ENCODE results near the gene STAM. TPM values are rescaled to one million over a fixed set of nuclear protein-coding genes. Genes with fewer than 3 reads are reported as not detected.

Gene STAM
- total RNA-seq, 1 donor from 2014 or later = 16.0 TPM

- Histone ChIP-seq H3K36me3 (peaks cover 0 to 4% of the 10 kb centered on the region in 2 donors), H3K27me3 (no peaks in the 10 kb centered on the region), H3K9me3 (no peaks in the 10 kb centered on the region), H3K27ac (no peak overlapping the region), H3K4me3 (no peak overlapping the region), H3K4me1 (peaks cover 22% of the 10 kb centered on the region)
- TF ChIP-seq CTCF (IDR thresholded peaks at IDR 0.05) = no peak
- no peak for TF ChIP-seq POLR2A (IDR thresholded peaks at IDR 0.05)
- TF ChIP-seq POLR2AphosphoS5 (IDR thresholded peaks at IDR 0.05; ENCODE audit: insufficient read depth in 1 of 2, low read depth in 1 of 2) = no peak
- DNase-seq (ENCODE audit: extremely low spot score in 2 of 2) = no peak
- intact Hi-C loops (cut with DNase I) = no loop called here
These were observed 13.2 kb downstream of the STAM start for GRCh38 chr10:17657103-17657500.

GRCh38 chr10:17659365-17659764 is 15.4 kb downstream of the STAM start:
- Histone ChIP-seq H3K4me3 (no peak overlapping the region), H3K27ac (no peak overlapping the region), H3K4me1 (peaks cover 22% of the 10 kb centered on the region), H3K27me3 (no peaks in the 10 kb centered on the region), H3K9me3 (no peaks in the 10 kb centered on the region), H3K36me3 (no peaks in the 10 kb centered on the region)
- no peak for TF ChIP-seq POLR2AphosphoS5 (IDR thresholded peaks at IDR 0.05; ENCODE audit: insufficient read depth in 1 of 2, low read depth in 1 of 2)
- no peak for TF ChIP-seq CTCF (IDR thresholded peaks at IDR 0.05)
- TF ChIP-seq POLR2A (IDR thresholded peaks at IDR 0.05) = no peak
- intact Hi-C loops (cut with DNase I) = no loop called here
- DNase-seq (ENCODE audit: extremely low spot score in 2 of 2) = no peak

- TF ChIP-seq POLR2AphosphoS5 (IDR thresholded peaks at IDR 0.05; ENCODE audit: insufficient read depth in 1 of 2, low read depth in 1 of 2) (no peak), POLR2A (IDR thresholded peaks at IDR 0.05) (no peak), CTCF (IDR thresholded peaks at IDR 0.05) (no peak)
- Histone ChIP-seq H3K4me1 (peaks cover 22% of the 10 kb centered on the region), H3K36me3 (no peaks in the 10 kb centered on the region), H3K27me3 (no peaks in the 10 kb centered on the region), H3K9me3 (no peaks in the 10 kb centered on the region), H3K27ac (no peak overlapping the region), H3K4me3 (no peak overlapping the region)
- intact Hi-C loops (cut with DNase I) = no loop called here
- DNase-seq (ENCODE audit: extremely low spot score in 2 of 2) = no peak
These were observed 17.0 kb downstream of the STAM start for GRCh38 chr10:17660921-17661320.

- H3K36me3 ChIP-seq = no peaks in the 10 kb centered on the region
- intact Hi-C loops (cut with DNase I) = no loop called here
- DNase-seq (ENCODE audit: extremely low spot score in 2 of 2) = no peak
- H3K4me3 ChIP-seq = no peak overlapping the region
- peaks cover 24% of the 10 kb centered on the region for H3K4me1 ChIP-seq
- TF ChIP-seq CTCF (IDR thresholded peaks at IDR 0.05) (no peak), POLR2AphosphoS5 (IDR thresholded peaks at IDR 0.05; ENCODE audit: insufficient read depth in 1 of 2, low read depth in 1 of 2) (no peak), POLR2A (IDR thresholded peaks at IDR 0.05) (no peak)
- H3K27me3 ChIP-seq = no peaks in the 10 kb centered on the region
- H3K27ac ChIP-seq = peak overlapping the region; percentile 4
- H3K9me3 ChIP-seq = no peaks in the 10 kb centered on the region
These were observed 17.6 kb downstream of the STAM start for GRCh38 chr10:17661510-17661909.

- intact Hi-C loops (cut with DNase I) = no loop called here
- no peaks in the 10 kb centered on the region for H3K27me3 ChIP-seq
- H3K27ac ChIP-seq = no peak overlapping the region
- H3K36me3 ChIP-seq = no peaks in the 10 kb centered on the region
- peaks cover 25% of the 10 kb centered on the region for H3K4me1 ChIP-seq
- TF ChIP-seq POLR2AphosphoS5 (IDR thresholded peaks at IDR 0.05; ENCODE audit: insufficient read depth in 1 of 2, low read depth in 1 of 2) = no peak
- no peak for TF ChIP-seq CTCF (IDR thresholded peaks at IDR 0.05)
- no peak for TF ChIP-seq POLR2A (IDR thresholded peaks at IDR 0.05)
- no peaks in the 10 kb centered on the region for H3K9me3 ChIP-seq
- DNase-seq (ENCODE audit: extremely low spot score in 2 of 2) = no peak
- no peak overlapping the region for H3K4me3 ChIP-seq
These were observed 18.5 kb downstream of the STAM start for GRCh38 chr10:17662193-17663138.

All from vagina (tissue), 2 donors.